ENCODE data around the gene CAPN8.

The CAPN8 gene

DNA sequence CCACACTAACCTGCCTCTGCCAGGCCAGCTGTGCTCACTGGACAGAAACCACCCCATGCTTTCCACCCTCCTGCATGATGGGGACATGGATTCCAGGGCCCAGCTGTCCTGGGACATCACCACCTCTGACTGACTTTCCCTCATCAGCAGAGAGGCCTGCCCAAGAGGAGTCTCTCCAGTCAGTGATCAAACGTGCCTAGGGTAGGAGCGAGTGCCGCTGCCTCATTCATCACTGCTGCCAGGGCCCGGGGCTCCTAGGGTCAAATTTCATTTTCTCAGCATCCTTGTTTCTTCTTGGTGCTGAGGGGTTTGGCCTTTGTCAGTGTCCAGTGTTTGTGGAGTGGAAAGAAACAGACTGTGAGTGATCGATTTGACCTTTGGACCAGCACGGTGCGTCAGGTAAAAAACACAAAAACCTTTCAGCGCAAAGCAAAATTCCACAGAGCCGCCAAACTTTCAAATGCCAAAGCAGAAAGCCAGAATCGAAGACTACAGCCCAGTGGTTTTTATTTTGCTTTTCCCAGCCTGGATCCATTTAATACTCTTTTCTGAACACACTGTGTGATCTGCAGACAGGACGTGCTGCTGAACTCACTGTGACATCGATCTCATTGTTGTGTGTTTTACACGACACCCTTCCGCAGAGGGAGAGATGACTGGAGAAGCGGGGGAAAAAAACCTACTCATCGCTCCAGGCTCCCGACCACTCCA is 43.2 kb downstream of the CAPN8 start:
- H3K4me3 ChIP-seq (ENCODE audit: low read length): no peak overlapping the region
- no peaks in the 10 kb centered on the region for H3F3A ChIP-seq (ENCODE audit: control insufficient read depth, insufficient read depth)
- H3K27ac ChIP-seq (ENCODE audit: low read depth, low read length): no peak overlapping the region
- no peaks in the 10 kb centered on the region for H3K4me1 ChIP-seq (ENCODE audit: control insufficient read depth, low read length)
- TF ChIP-seq, protein P1, sequence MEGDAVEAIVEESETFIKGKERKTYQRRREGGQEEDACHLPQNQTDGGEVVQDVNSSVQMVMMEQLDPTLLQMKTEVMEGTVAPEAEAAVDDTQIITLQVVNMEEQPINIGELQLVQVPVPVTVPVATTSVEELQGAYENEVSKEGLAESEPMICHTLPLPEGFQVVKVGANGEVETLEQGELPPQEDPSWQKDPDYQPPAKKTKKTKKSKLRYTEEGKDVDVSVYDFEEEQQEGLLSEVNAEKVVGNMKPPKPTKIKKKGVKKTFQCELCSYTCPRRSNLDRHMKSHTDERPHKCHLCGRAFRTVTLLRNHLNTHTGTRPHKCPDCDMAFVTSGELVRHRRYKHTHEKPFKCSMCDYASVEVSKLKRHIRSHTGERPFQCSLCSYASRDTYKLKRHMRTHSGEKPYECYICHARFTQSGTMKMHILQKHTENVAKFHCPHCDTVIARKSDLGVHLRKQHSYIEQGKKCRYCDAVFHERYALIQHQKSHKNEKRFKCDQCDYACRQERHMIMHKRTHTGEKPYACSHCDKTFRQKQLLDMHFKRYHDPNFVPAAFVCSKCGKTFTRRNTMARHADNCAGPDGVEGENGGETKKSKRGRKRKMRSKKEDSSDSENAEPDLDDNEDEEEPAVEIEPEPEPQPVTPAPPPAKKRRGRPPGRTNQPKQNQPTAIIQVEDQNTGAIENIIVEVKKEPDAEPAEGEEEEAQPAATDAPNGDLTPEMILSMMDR (IDR thresholded peaks at IDR 0.05; ENCODE audit: low read depth, low read length, poor library complexity, severe bottlenecking): no peak
- TF ChIP-seq EZH2phosphoT487 (IDR thresholded peaks at IDR 0.05; ENCODE audit: borderline replicate concordance, low read length): no peak
- H3K36me3 ChIP-seq (ENCODE audit: control insufficient read depth, low read length): no peaks in the 10 kb centered on the region
- H3K79me2 ChIP-seq (ENCODE audit: control insufficient read depth, low read length): no peaks in the 10 kb centered on the region
- H4K20me1 ChIP-seq (ENCODE audit: control insufficient read depth, insufficient read depth, low read depth, low read length): no peaks in the 10 kb centered on the region
- no peak overlapping the region for H3K4me2 ChIP-seq (ENCODE audit: low read length)
- no peaks in the 10 kb centered on the region for H3K27me3 ChIP-seq (ENCODE audit: control insufficient read depth, low read length)
- no peaks in the 10 kb centered on the region for H3K9me3 ChIP-seq (ENCODE audit: control insufficient read depth, insufficient read depth, low read length)
- no peaks in the 10 kb centered on the region for H3K9me2 ChIP-seq (replicated peaks; ENCODE audit: control insufficient read depth, low read length)

- Histone ChIP-seq H3K4me1 (ENCODE audit: control insufficient read depth, low read length) (no peaks in the 10 kb centered on the region), H4K20me1 (ENCODE audit: control insufficient read depth, insufficient read depth, low read depth, low read length) (no peaks in the 10 kb centered on the region), H3K27ac (ENCODE audit: low read depth, low read length) (no peak overlapping the region), H3F3A (ENCODE audit: control insufficient read depth, insufficient read depth) (no peaks in the 10 kb centered on the region), H3K4me3 (ENCODE audit: low read length) (no peak overlapping the region), H3K4me2 (ENCODE audit: low read length) (no peak overlapping the region), H3K79me2 (ENCODE audit: control insufficient read depth, low read length) (no peaks in the 10 kb centered on the region), H3K27me3 (ENCODE audit: control insufficient read depth, low read length) (no peaks in the 10 kb centered on the region), H3K9me3 (ENCODE audit: control insufficient read depth, insufficient read depth, low read length) (no peaks in the 10 kb centered on the region), H3K9me2 (replicated peaks; ENCODE audit: control insufficient read depth, low read length) (no peaks in the 10 kb centered on the region), H3K36me3 (ENCODE audit: control insufficient read depth, low read length) (no peaks in the 10 kb centered on the region)
- no peak for TF ChIP-seq EZH2phosphoT487 (IDR thresholded peaks at IDR 0.05; ENCODE audit: borderline replicate concordance, low read length)
- TF ChIP-seq, protein P1 (IDR thresholded peaks at IDR 0.05; ENCODE audit: low read depth, low read length, poor library complexity, severe bottlenecking): no peak
Observed at GRCh38 chr1:223621312-223621734, 44.2 kb downstream of the CAPN8 start.

GRCh38 chr1:223620297-223620897 is 45.1 kb downstream of the CAPN8 start:
- H3K9me3 ChIP-seq (ENCODE audit: control insufficient read depth, insufficient read depth, low read length): no peaks in the 10 kb centered on the region
- H3K4me1 ChIP-seq (ENCODE audit: control insufficient read depth, low read length): no peaks in the 10 kb centered on the region
- no peaks in the 10 kb centered on the region for H3K27me3 ChIP-seq (ENCODE audit: control insufficient read depth, low read length)
- no peak overlapping the region for H3K4me3 ChIP-seq (ENCODE audit: low read length)
- no peaks in the 10 kb centered on the region for H3F3A ChIP-seq (ENCODE audit: control insufficient read depth, insufficient read depth)
- H3K27ac ChIP-seq (ENCODE audit: low read depth, low read length): no peak overlapping the region
- TF ChIP-seq EZH2phosphoT487 (IDR thresholded peaks at IDR 0.05; ENCODE audit: borderline replicate concordance, low read length): no peak
- TF ChIP-seq, protein P1 (IDR thresholded peaks at IDR 0.05; ENCODE audit: low read depth, low read length, poor library complexity, severe bottlenecking): no peak
- H4K20me1 ChIP-seq (ENCODE audit: control insufficient read depth, insufficient read depth, low read depth, low read length): no peaks in the 10 kb centered on the region
- no peak overlapping the region for H3K4me2 ChIP-seq (ENCODE audit: low read length)
- no peaks in the 10 kb centered on the region for H3K79me2 ChIP-seq (ENCODE audit: control insufficient read depth, low read length)
- no peaks in the 10 kb centered on the region for H3K36me3 ChIP-seq (ENCODE audit: control insufficient read depth, low read length)
- H3K9me2 ChIP-seq (replicated peaks; ENCODE audit: control insufficient read depth, low read length): no peaks in the 10 kb centered on the region
